ENCODE data around the gene ETV1. TPM values are rescaled to one million over a fixed set of nuclear protein-coding genes. Genes with fewer than 3 reads are reported as not detected.
A peak's percentile ranks its signal among the peaks of the same experiment; 100 is the strongest.

The ETV1 gene
- total RNA-seq, 1 donor, result 75.7 TPM

DNA sequence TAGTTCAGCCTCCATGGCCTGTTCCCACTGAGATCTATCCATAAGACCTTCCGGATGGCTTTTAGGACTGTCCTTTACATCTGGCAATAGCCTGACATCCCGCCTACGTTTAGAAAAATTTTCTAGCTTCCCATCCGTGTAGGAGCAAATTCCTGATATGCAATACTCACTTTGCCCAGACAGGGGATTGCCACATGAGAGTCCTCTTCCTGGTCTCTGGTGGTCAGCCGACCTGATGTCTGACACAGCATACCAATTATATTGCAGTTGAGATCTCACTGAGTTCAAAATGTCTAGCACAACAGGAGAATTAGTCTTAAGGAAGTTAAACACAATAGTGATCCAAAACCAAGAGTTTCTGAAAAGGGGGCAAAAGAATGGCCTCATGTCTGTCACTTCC is 9.4 kb upstream of the ETV1 start:
- DNase-seq (ENCODE audit: low read depth), result no peak
- H3K4me3 ChIP-seq (ENCODE audit: low read depth, low read length), result no peak overlapping the region
- no peak for TF ChIP-seq CTCF (IDR thresholded peaks at IDR 0.05; ENCODE audit: insufficient read depth, low read length)

- H3K4me3 ChIP-seq (ENCODE audit: low read depth, low read length), result no peak overlapping the region
- no peak for DNase-seq (ENCODE audit: low read depth)
- TF ChIP-seq CTCF (IDR thresholded peaks at IDR 0.05; ENCODE audit: insufficient read depth, low read length), result no peak
These were observed 3.1 kb upstream of the ETV1 start for GRCh38 chr7:13992596-13992964.

- H3K4me3 ChIP-seq (ENCODE audit: low read depth, low read length), result peak overlapping the region; percentile 58
- no peak for TF ChIP-seq CTCF (IDR thresholded peaks at IDR 0.05; ENCODE audit: insufficient read depth, low read length)
- peak; percentile 26 for DNase-seq (ENCODE audit: low read depth)
These were observed 2.5 kb upstream of the ETV1 start for GRCh38 chr7:13991791-13992595.

- TF ChIP-seq CTCF (IDR thresholded peaks at IDR 0.05; ENCODE audit: insufficient read depth, low read length), result no peak
- peak overlapping the region; percentile 86 for H3K4me3 ChIP-seq (ENCODE audit: low read depth, low read length)
- peak; percentile 97 for DNase-seq (ENCODE audit: low read depth)
These were observed 1.7 kb upstream of the ETV1 start for GRCh38 chr7:13990984-13991790.

GRCh38 chr7:13990319-13990983 is 985 bp upstream of the ETV1 start:
- TF ChIP-seq CTCF (IDR thresholded peaks at IDR 0.05; ENCODE audit: insufficient read depth, low read length), result no peak
- DNase-seq (ENCODE audit: low read depth), result peak; percentile 50
- H3K4me3 ChIP-seq (ENCODE audit: low read depth, low read length), result peak overlapping the region; percentile 86

DNA sequence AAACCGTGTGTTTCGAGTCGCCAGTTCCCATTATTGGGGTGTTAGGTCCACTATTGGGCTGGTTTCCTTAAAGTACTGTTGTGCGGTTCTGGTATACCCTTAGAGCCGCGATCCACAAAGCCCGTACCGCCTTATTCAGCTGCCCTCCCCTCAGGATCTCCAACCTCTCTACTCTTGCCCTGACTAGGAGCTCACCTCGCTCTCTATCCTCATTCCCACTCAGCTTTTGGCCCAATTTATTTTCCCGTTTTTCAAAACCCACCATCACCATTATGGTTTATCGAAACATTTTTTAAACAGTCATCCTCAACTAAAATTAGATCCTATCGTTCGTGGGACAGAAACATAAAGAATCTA is 461 bp upstream of the ETV1 start:
- TF ChIP-seq CTCF (IDR thresholded peaks at IDR 0.05; ENCODE audit: insufficient read depth, low read length), result no peak
- DNase-seq (ENCODE audit: low read depth), result no peak
- H3K4me3 ChIP-seq (ENCODE audit: low read depth, low read length), result peak overlapping the region; percentile 86
